NOMO-1 treated with DMSO at 0.1 percent for 48 hours (cell line): Measurements from ENCODE around the gene HDHD5.

Source experiments
- DNase-seq: peaks from one replicate; lab custom pipeline; 2025; ENCODE audit not compliant: unreplicated experiment; lab: John Stamatoyannopoulos, UW

HDHD5 gene

DNA sequence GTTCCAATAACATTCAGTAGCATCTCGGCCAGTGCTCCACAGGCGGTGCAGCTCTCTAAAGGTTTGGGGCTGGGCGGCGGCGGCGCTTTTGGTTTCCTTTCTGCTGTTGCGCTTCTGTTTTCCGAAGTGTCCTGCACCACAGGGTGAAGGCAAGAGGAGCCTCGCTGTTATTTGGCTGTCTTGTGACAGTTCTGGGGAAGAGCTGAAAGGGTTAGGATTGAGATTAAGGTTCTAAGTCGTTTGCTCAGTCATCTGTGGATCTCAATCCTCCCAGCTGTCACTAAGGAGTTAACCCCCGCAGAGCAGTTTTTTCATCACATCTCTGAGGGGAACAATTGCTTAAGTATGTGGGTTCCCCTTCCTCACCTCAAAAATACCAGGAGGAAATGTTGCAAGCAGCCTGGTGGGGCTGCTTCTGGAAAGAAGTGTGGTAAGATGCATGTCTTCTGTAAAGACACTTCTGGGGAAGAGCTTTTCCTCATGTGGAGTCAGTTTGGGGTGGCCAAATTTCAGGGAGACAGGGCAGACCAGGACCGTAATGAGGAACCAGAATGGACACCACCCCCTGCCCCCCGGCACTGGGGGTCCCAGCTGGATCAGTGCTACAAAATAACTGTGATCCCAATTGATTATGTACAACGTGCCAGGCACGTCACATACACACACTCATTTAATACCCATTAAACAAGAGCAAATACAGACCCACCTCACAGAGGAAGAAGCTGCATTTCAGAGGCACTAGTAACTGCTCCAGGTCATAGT is 52.1 kb downstream of the HDHD5 start:
- DNase-seq: peak; percentile 97

DNA sequence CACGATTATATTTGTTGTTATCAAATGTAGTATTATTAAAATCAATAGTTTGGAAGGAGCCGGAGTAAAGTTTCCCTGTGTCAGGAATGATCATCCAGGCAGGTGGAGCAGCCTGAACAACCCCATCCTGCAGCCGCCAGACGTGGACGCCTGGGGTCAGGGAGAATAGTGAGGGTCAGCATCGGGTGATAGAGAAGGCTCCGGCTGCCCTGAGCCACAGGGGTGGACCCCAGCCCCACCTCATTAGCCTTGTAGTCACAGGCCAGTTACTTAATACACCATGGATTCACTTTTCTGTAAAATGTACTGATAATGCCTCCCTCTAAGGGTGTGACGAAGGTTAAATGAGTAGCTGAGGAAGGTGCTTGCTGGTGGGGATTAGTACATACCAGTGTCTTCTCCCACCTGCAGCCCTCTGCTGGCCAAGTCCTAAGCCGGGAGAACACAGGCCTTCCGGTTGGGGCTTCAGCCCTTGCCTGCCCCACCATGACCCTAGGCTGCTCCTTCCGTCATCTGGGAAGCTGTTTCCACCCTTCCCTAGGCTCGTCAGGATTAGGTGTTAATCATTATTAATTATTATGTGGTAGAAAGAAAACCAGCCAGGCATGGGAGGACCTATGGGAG is 52.8 kb downstream of the HDHD5 start:
- peak; percentile 66 for DNase-seq

DNA sequence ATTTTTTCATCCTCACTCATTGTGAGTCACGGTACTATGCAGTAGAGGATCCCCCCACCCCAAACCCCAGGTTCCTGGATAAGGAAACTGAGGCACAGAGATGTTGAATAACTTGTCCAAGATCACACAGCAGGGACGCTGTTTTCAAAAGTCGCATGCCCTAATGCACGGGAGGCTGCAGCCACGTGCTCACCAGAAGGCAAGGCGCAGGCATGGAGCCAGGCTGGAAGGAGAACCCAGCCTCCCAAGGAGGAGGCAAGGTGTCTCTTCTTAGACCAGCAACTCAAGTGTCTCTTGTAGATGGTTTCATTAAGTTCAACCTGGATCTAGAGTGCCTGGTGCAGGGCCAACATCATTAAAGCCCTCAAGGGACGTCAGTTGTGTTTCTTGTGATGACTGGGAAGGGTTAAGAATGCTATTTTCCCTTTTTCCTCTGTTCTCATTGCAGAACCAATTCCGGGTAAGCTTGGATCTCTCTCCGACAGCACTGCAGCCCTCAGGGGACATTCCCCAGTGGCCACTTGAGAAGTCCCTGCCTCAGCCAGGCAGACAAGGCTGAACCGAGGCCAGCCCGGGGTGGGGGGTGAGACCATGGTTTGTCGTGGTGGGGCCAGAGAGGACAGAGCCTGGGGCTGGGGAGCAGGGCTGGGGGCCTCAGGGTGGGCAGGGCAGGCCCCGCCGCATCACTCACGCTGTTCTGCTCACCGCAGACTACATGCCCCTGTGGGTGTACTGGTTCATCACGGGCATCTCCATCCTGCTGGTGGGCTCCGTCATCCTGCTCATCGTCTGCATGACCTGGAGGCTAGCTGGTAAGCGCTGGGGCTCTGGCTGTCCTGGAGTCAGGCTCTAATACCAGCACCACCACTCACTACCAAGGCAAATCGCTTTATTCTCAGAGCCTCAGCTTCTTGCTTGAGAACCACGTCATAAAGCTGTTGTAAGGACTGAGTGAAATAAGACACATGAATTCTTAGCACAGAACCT is 53.6 kb downstream of the HDHD5 start:
- DNase-seq: no peak

DNA sequence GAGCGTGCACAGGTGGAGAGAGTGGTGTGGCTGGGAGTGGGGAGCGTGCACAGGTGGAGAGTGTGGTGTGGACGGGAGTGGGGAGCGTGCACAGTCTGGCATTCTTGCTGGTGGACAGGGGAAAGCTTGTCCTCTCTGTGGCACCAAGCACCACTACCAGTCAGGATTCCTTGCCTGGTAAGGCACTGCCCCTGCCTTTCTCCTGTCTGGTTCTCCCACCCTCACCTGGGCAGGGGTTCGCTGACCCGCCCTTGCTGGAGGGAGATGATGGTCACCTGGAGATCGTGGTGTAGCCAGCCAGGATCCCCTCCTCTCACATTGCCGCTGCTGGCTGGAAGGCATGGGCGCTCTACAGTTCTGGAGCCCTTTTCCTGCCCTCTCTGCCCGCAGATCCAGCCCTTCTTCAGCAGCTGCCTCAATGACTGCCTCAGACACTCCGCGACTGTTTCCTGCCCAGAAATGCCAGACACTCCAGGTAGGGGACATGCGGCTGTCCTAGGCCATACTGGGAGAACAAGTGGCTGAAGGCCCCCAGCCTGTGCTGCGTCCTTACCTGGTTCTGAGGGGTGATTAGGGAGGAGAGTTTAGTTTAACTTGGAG is 54.6 kb downstream of the HDHD5 start:
- DNase-seq: no peak

DNA sequence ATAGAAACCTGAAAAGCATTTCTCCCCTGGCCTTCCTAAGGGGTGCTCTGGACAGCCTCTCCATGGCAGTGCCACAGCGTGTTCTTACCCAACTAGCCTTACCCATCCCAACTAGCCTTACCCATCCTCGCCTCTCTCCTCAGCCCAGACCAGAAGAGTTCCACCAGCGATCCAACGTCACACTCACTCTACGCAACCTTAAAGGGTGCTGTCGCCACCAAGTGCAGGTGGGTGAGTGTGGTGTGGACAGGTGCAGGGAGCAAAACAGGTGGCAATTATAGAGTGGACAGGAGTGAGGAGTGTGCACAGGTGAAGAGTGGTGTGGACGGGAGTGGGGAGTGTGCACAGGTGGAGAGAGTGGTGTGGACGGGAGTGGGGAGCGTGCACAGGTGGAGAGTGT is 55.7 kb downstream of the HDHD5 start:
- no peak for DNase-seq

DNA sequence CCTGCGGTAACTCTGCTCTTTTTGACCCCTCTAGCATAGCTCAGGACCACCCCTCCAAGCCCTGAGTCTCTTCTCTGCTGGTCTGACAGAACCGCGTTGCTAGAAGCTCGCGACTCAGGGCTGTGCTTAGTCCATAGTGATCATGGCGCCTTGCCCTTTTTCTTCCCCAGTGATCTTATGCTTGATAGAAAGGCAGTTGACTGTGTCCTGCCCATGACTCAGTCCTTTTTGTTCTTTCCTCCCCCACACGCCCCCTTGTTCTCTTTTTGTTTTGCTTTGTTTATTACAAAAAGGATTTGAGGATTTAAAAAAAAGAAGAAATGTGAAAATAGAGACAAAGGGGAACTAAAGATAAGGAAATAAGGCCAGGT is 56.8 kb downstream of the HDHD5 start:
- peak; percentile 64 for DNase-seq

DNA sequence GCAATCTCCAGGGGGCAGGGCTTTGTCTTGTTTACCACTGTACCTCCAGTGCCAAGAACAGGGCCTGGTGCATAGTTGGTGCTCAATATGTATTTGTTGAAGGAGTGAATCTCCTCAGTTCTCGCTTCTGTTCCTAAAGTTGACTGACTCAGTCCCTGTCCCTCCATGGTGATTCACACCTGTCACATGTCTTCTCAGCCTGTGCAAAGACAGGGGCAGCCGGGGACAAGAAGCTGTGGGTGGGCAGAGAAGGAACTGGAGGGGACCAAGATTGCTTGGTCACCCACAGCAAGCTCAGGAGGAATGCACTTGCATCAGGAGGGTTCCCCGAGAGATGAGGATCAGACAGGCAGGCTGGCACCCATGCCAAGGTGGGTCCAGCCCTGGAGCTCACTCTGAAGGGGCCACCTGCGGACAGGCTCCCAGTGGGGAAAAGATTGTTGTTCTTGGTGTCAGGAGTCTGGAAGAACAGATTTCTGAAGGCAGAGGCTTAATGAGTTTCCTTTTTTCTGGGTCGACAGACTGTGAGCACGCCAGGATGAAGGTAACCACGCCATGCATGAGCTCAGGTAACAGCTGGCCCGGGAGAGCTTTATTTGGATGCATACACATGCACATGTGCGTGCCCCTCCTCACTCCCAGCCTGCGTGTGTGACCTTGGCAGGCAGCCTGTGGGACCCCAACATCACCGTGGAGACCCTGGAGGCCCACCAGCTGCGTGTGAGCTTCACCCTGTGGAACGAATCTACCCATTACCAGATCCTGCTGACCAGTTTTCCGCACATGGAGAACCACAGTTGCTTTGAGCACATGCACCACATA is 57.4 kb downstream of the HDHD5 start:
- DNase-seq: no peak

DNA sequence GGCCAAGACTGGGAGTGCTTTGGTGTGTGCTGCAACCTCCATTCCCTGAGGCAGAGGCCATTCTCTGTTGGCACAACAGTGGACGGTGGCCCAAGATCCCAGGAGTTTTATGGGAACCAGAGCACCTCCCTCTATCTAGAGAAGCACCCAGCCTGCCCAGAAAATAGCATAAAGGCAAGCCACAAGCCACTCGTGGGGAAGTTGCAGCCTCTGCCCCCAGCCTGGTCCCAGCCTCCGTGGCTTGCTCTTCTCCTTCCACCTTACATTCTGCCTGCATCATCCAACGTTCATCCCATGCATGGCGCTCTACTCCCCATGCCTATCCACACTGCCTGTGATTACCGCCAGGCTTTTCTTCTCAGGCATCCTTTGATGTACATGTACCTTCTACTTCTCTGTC is 58.5 kb downstream of the HDHD5 start:
- DNase-seq: no peak

DNA sequence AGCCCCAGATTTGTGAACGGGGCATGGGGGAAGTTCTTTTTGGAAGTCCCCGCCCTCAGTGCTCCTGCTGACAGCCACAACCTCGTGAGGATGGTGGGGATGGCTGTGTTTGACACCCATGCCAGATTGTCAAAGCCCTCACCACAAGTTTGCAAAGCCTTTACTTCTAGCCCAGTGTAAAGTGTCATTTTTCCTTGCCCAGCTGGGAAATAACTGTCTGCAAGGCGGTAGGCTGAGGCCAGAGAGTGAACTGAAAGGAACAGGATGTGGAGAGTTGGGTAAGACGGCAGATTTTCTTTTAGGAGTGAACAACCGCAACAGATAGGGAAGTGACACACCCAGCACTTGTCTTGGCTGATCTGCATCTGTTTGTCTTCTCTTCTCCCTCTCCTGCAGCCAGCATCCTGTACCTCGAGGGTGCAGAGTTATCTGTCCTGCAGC is 60.7 kb downstream of the HDHD5 start:
- DNase-seq: peak; percentile 99

DNA sequence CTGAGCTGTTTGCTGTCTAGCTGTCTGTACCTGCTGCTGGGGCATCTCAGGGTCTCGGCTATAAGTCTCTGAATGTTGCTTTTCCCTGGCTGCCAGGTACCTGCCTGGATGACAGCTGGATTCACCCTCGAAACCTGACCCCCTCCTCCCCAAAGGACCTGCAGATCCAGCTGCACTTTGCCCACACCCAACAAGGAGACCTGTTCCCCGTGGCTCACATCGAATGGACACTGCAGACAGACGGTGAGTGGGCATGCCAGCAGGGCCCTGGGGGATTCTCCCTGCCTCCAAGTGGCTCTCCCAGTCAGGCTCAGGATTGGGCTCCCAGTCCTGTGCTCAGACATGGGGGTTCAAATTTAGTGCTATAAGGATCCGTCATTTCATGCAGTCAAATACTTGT is 61.4 kb downstream of the HDHD5 start:
- no peak for DNase-seq

DNA sequence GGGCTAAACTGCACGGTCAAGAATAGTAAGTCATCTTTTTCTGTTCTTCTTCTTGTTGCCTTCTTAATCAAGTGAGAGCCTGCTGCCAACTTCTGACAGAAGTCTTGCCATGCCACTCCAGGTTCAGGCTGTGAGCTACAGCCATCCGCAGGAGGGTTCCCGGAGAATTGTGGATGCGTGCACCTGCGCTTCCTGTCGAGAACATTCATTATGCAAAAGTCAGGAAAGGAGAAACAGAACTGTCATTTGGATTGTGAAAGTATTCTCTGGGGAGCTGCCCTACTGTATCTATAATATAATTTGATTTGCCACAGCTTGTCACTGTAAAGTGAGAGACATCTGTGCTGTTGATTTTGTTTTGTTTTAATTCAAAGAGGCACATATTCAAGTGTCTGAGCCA is 62.0 kb downstream of the HDHD5 start:
- no peak for DNase-seq

DNA sequence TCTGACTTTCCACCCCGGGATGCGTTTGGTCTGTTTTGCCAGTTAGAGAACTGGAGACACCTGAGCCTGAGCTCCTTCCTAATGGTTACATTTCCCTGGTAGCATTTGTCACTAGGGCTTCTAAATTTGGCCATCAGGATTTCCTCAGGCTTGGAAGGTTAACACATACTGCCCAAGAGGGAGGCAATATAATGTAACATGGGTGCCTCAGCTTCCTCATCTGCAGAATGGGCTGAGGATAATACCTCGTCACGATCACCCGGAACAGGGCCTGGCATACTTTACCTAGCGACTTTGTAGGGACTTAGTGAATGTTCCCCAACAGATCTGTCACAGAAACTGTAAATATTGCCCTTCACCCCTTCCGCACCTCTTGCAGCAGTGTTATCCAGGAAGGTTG is 63.0 kb downstream of the HDHD5 start:
- DNase-seq: no peak

DNA sequence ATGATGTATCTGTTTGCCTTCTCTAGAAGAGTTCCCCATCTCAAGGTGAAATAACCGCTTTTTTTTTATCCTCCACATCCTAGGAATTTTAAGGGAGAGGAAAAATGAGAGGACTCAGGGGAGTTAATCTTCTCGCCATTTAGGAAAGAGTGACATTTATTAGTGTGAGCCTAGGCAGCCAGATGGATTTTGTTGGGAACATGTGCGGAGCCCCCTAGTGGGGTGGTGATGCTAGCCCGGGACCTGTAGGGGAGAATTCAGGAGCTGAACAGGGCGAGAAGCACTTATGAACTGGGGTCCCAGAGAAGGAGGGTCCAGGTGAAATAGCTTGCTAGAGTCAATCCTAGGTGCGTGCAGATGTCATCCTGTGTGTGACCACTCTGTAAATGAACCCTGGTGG is 63.5 kb downstream of the HDHD5 start:
- DNase-seq: no peak

DNA sequence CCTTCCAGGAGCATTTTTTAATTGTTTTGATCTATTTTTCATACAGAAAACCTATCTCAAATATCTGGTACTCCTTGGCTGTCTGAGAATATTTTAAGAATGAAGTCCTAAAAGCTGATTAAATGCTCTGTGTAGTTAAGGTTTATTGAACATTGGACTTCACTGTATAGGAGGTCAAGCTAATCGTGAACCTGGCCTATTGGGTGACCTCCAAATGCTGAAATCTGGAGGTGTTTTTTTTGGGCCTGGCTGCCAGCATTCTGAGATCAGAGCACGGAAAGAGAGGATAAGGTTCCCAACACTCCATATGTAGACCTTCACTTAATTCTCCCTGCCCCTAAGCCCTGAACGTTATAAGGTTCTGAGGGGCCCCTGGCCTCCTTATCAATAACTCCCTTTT is 66.0 kb downstream of the HDHD5 start:
- no peak for DNase-seq

DNA sequence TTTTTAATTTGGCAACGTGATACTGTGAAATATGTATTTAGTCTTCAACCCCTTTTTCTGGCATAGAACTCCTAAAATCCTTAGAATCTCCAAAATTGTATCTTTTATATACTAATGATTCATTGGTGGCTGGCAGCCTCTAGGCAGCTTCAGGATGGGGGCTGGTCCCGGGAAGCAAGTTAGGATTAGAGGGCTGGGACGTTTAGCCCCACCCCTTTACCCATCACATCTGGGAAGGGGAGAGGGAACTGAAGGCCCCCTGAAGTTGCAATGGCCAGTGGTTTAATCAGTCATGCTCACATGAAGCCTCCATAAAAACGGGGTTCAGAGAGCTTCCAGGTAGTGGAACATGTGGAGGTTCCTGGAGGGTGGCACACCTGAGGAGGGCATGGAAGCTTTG is 67.2 kb downstream of the HDHD5 start:
- DNase-seq: no peak

DNA sequence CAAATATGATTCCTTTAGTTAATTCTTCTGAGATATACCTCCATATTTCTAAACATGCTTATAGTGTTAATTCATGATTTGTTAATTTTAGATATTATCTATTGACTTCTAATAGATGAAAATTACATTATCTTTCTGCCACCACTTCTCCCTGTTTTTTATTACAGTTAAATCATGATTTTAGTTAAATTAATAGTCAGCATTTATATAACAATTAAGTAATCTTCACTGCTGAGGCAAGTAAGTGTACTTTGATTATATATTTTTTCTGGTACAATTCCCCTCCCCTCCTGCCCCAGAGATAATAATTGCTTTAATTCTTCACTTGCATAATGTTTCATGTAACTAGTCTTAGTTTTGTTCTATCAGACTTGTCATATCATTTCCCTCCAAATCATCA is 68.5 kb downstream of the HDHD5 start:
- DNase-seq: no peak
